H7 (cell line): Measurements from ENCODE around the gene RAPGEF5. TPM values are rescaled to one million over a fixed set of nuclear protein-coding genes. Genes with fewer than 3 reads are reported as not detected.
"Not testable (repeated sequence)": the region's sequence is repeated elsewhere in the genome, so short reads cannot be mapped to it uniquely, and the experiment has no call there.

Source experiments
- DNase-seq: peaks from one replicate; pipeline ENCODE4 v3.0.0; 2012
- H3K27me3 ChIP-seq: 2 replicates; pipeline ENCODE4 v1.6.0; 2011; ENCODE audit warnings: mild to moderate bottlenecking, low read length; ENCODE audit not compliant: control insufficient read depth, insufficient read depth
- H3K36me3 ChIP-seq: replicated peaks from 2 replicates; pipeline ENCODE4 v1.5.1; 2011; ENCODE audit warnings: low read length; ENCODE audit not compliant: control insufficient read depth, insufficient read depth
- H3K4me3 ChIP-seq: 2 replicates; pipeline ENCODE4 v1.5.1; 2011; ENCODE audit warnings: low read depth, mild to moderate bottlenecking, control low read depth, low read length, moderate library complexity; ENCODE audit not compliant: insufficient read depth
- total RNA-seq: library from RNA; depleted of rRNA; stranded (reverse); fragments of >200 nt; shearing (Covaris generic); gene quantifications from 2 replicates; pipeline ENCODE4 v1.2.3, GENCODE V29; 2014; rRNA removed

The RAPGEF5 gene
- total RNA-seq, 1 experiment from 2014 or later, result 4.2 TPM

GRCh38 chr7:22090107-22090506 is 266.8 kb downstream of the RAPGEF5 start:
- H3K4me3 ChIP-seq, result no peak overlapping the region
- DNase-seq, result no peak
- H3K36me3 ChIP-seq, result no peaks in the 10 kb centered on the region
- no peaks in the 10 kb centered on the region for H3K27me3 ChIP-seq

DNA sequence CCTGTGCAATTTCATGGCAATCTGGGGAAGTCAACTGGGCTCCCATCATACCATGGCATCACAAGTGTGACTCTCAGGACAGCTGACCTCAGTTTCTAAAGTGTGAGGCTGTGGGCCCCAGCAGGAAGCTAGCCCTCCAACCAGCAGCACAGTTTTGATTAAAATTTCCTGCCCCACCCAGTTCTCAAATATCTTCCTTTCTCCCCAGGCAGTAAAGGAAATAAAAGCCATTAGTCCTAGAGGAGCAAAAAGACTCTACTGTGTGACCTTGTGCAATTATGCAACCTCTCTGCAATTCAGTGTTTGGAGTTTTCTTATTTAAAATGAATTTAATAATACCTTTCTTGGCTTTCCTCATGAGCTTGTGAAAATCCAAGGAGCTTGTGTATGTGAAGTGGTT is 268.1 kb downstream of the RAPGEF5 start:
- no peak for DNase-seq
- Histone ChIP-seq H3K27me3 (peaks cover 4% of the 10 kb centered on the region), H3K4me3 (no peak overlapping the region), H3K36me3 (no peaks in the 10 kb centered on the region)

- H3K27me3 ChIP-seq, result peaks cover 8% of the 10 kb centered on the region
- H3K4me3 ChIP-seq, result no peak overlapping the region
- no peaks in the 10 kb centered on the region for H3K36me3 ChIP-seq
- DNase-seq, result no peak
These were observed 269.1 kb downstream of the RAPGEF5 start for GRCh38 chr7:22087861-22088260.

- no peaks in the 10 kb centered on the region for H3K36me3 ChIP-seq
- peak overlapping the region; percentile 76 for H3K4me3 ChIP-seq
- peaks cover 8% of the 10 kb centered on the region for H3K27me3 ChIP-seq
- DNase-seq, result no peak
These were observed 273.2 kb downstream of the RAPGEF5 start for GRCh38 chr7:22083704-22084240.

GRCh38 chr7:22082886-22083703 is 273.9 kb downstream of the RAPGEF5 start:
- Histone ChIP-seq H3K36me3 (no peaks in the 10 kb centered on the region), H3K27me3 (peaks cover 8% of the 10 kb centered on the region), H3K4me3 (peak overlapping the region; percentile 76)
- DNase-seq, result peak; percentile 95

DNA sequence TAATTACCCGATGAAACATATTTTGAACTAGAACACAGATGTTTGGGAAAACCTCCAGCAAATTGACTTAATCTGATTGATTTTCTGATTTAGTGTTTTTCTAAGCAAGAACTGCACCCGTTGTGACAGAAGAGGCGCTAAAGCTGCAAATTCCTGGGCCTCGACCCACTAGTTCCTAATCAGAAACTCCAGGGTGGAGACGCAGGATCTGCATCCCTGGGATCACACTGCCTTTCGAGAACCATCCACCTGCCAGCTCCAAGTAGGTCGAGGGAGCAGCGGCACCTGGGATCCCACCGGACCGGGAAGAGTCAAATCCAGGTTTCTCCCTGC is 274.4 kb downstream of the RAPGEF5 start:
- Histone ChIP-seq H3K27me3 (peaks cover 8% of the 10 kb centered on the region), H3K36me3 (no peaks in the 10 kb centered on the region), H3K4me3 (peak overlapping the region; percentile 76)
- DNase-seq, result no peak

DNA sequence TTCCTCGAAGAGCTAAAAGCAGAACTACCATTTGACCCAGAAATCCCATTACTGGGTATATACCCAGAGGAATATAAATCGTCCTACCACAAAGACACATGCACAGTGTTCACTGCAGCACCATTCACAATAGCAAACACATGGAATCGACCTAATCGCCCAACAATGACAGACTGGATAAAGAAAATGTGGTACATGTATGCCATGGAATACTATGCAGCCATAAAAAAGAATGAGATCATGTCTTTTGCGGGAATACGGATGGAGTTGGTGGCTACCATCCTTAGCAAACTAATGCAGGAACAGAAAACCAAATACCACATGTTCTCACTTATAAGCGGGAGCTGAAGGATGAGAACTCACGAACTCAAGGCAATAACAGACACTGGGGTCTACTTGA is 276.7 kb downstream of the RAPGEF5 start:
- DNase-seq, H3K36me3 ChIP-seq, H3K27me3 ChIP-seq, H3K4me3 ChIP-seq: not testable (repeated sequence)

DNA sequence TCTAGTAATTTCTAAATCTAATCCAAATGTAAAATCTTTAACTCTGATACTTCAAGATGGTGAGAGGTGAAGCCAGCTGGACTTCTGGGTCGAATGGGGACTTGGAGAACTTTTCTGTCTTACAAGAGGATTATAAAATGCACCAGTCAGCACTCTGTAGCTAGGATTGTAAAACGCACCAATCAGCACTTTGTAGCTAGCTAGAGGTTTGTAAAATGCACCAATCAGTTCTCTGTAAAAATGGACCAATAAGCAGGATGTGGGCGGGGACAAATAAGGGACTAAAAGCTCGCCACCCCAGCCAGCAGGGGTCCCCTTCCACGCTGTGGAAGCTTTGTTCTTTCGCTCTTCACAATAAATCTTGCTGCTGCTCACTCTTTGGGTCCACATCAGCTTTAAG is 278.1 kb downstream of the RAPGEF5 start:
- not testable (repeated sequence) for H3K36me3 ChIP-seq, H3K4me3 ChIP-seq, H3K27me3 ChIP-seq, DNase-seq

DNA sequence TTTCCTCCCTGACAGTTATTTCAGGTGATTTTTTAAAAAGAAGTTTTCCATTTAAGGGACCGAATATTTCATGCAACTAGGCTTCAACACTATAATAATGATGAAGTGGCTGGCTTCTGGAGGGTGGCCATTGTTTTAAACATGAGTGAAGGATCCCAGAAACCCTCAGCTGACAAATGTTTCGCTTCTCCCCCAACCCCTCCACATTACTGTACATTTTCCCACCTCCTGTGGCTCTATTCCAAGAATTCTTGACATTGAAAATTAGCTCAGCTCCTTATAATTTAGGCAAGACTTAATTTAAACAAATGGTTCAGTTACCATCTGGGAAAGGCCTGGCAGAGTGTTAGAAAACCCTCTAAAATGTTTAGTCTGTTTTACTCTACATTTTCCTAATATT is 281.4 kb downstream of the RAPGEF5 start:
- no peak for DNase-seq
- no peaks in the 10 kb centered on the region for H3K27me3 ChIP-seq
- H3K4me3 ChIP-seq, result no peak overlapping the region
- no peaks in the 10 kb centered on the region for H3K36me3 ChIP-seq

- Histone ChIP-seq H3K27me3 (no peaks in the 10 kb centered on the region), H3K36me3 (no peaks in the 10 kb centered on the region), H3K4me3 (no peak overlapping the region)
- DNase-seq, result no peak
These were observed 282.1 kb downstream of the RAPGEF5 start for GRCh38 chr7:22074897-22075296.

Other genes with a start within 250 kb of the RAPGEF5 start
- 16.0 and 22.7 TPM in 2 replicates for gene STEAP1B, start 143.0 kb upstream of the RAPGEF5 start, total RNA-seq